Measurements from ENCODE around the gene TMEM62.

- TF ChIP-seq CTCF (conservative IDR thresholded peaks at IDR 0.05; ENCODE audit: low read length) = no peak
- no peak for TF ChIP-seq EZH2phosphoT487 (IDR thresholded peaks at IDR 0.05; ENCODE audit: borderline replicate concordance, low read depth, low read length)
Measured at GRCh38 chr15:43086551-43086950, 46.8 kb upstream of the TMEM62 start.
